Mesenchymal stem cell (in vitro differentiated cells and primary cell): ENCODE results near the gene LDHAL6B. TPM values are rescaled to one million over a fixed set of nuclear protein-coding genes. Genes with fewer than 3 reads are reported as not detected.
A peak's percentile ranks its signal among the peaks of the same experiment; 100 is the strongest.

ENCODE experiments used
- small RNA-seq: library from polyadenylated mRNA; stranded (forward); fragments of <200 nt; extraction: miRNeasy Mini kit (QIAGEN cat#:217004); gene quantifications from one replicate; pipeline ENCODE3, GENCODE V24; 2013; ENCODE audit warnings: low read depth

Gene LDHAL6B

Small RNA genes lying within 50 kb of the gene (small RNA-seq; reads per million reads assigned to genes)
- 14.7 reads per million, percentile 84 among the genes with 10 or more reads in this experiment for gene MIR2116
- not detected for gene RNU4-80P
